Skeletal muscle tissue (tissue), 4 donors: Measurements from ENCODE around the gene TPPP2. TPM values are rescaled to one million over a fixed set of nuclear protein-coding genes. Genes with fewer than 3 reads are reported as not detected.
A peak's percentile ranks its signal among the peaks of the same experiment; 100 is the strongest.

Experiments
- H3K27ac ChIP-seq: one replicate; pipeline ENCODE4 v1.7.0; 2013; ENCODE audit warnings: mild to moderate bottlenecking, low read depth, low read length, inconsistent platforms
- H3K27me3 ChIP-seq, 3 donors: one replicate each; pipeline ENCODE4 v1.7.0; 2013; ENCODE audit warnings: low read length in 3 of 3; ENCODE audit not compliant: control insufficient read depth in 3 of 3, insufficient read depth in 3 of 3
- H3K36me3 ChIP-seq, 3 donors: one replicate each; pipeline ENCODE4 v1.7.0; 2013; ENCODE audit warnings: low read length in 3 of 3; ENCODE audit not compliant: control insufficient read depth in 3 of 3, insufficient read depth in 3 of 3
- H3K4me1 ChIP-seq, 3 donors: one replicate each; pipeline ENCODE4 v1.7.0; 2013; ENCODE audit warnings: low read length in 3 of 3, mild to moderate bottlenecking in 3 of 3; ENCODE audit not compliant: control insufficient read depth in 3 of 3, insufficient read depth in 3 of 3
- H3K4me3 ChIP-seq, 3 donors: one replicate each; pipeline ENCODE4 v1.7.0; 2013; ENCODE audit warnings: low read length in 3 of 3
- H3K9ac ChIP-seq, 3 donors: one replicate each; pipeline ENCODE4 v1.7.0; 2013; ENCODE audit warnings: low read length in 3 of 3, mild to moderate bottlenecking in 3 of 3, moderate library complexity in 2 of 3, low read depth in 1 of 3
- H3K9me3 ChIP-seq, 3 donors: one replicate each; pipeline ENCODE4 v1.7.0; 2013; ENCODE audit warnings: low read length in 3 of 3; ENCODE audit not compliant: control insufficient read depth in 3 of 3
- total RNA-seq: library from RNA; depleted of rRNA; stranded (reverse); fragments of >200 nt; gene quantifications from one replicate; pipeline ENCODE4 v1.2.3, GENCODE V29; 2014
- donor health status: Osteomylitis.

The TPPP2 gene
- total RNA-seq, 1 donor from 2014 or later = not detected

DNA sequence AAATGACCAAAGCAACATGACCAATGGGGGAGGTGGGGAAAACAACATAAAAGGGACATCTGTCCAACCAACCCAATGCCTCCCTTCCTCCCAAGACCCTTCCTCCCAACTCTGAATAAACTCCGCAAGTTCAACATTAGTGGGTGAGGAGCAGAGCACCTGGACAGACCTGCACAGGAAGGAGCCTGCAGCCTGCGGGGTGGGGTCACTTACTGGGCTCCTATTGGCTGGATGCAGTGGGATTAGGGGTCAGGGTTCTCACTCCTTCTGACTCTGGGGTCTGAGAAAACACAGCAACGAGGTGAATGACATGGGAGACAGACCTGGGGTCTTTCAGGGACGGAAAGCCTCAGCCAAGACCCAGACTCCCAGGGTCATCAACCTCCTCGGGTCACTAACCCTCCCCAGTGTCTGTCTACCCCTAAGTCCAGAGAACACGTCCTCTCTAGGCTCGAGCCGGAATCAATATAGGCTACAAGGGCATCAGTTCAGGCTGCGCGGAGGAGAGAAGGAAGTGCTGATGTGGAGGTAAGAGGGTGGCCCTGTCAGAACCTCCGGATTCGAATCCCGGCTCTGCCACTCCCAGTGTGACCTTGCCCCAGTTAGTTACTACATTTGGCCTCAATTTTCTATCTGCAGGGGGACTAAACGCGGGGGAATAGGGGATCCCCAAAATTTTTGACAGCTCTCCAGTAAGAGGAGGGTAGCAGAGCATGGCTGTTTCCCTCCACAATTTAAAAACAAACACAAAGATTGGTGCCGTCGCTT lies 6.0 kb upstream of the TPPP2 start:
- Histone ChIP-seq H3K36me3 (peaks cover 34 to 40% (median 37%) of the 10 kb centered on the region in 3 donors), H3K9me3 (no peaks in the 10 kb centered on the region), H3K27me3 (no peaks in the 10 kb centered on the region), H3K4me1 (peaks cover 59 to 72% (median 64%) of the 10 kb centered on the region in 3 donors), H3K4me3 (peak overlapping the region; percentile 73 to 93 (median 88)), H3K27ac (peak overlapping the region; percentile 98), H3K9ac (peak overlapping the region; percentile 91 to 98 (median 94))

- Histone ChIP-seq H3K9me3 (no peaks in the 10 kb centered on the region), H3K4me1 (peaks cover 57 to 68% (median 58%) of the 10 kb centered on the region in 3 donors), H3K27me3 (no peaks in the 10 kb centered on the region), H3K4me3 (peak within 1 kb of the TSS; percentile 78 to 93 (median 88)), H3K36me3 (peaks cover 27 to 33% (median 30%) of the 10 kb centered on the region in 3 donors), H3K9ac (peak within 1 kb of the TSS; percentile 91 to 98 (median 94)), H3K27ac (peak within 1 kb of the TSS; percentile 98)
These were observed 5.2 kb upstream of the TPPP2 start, which contains the start of gene NDRG2 for GRCh38 chr14:21024585-21025370. NDRG2 (minus strand) TSS chr14:21025061; CDS start chr14:21023315, 1,746 bp downstream.

GRCh38 chr14:21025371-21026273 lies 4.4 kb upstream of the TPPP2 start:
- no peaks in the 10 kb centered on the region for H3K9me3 ChIP-seq
- no peaks in the 10 kb centered on the region for H3K27me3 ChIP-seq
- peak overlapping the region; percentile 79 to 97 (median 90) for H3K9ac ChIP-seq
- peak overlapping the region; percentile 70 to 86 (median 78) for H3K4me3 ChIP-seq
- H3K4me1 ChIP-seq = peaks cover 52 to 64% (median 55%) of the 10 kb centered on the region in 3 donors
- H3K27ac ChIP-seq = peak overlapping the region; percentile 98
- peaks cover 19 to 28% (median 23%) of the 10 kb centered on the region in 3 donors for H3K36me3 ChIP-seq

DNA sequence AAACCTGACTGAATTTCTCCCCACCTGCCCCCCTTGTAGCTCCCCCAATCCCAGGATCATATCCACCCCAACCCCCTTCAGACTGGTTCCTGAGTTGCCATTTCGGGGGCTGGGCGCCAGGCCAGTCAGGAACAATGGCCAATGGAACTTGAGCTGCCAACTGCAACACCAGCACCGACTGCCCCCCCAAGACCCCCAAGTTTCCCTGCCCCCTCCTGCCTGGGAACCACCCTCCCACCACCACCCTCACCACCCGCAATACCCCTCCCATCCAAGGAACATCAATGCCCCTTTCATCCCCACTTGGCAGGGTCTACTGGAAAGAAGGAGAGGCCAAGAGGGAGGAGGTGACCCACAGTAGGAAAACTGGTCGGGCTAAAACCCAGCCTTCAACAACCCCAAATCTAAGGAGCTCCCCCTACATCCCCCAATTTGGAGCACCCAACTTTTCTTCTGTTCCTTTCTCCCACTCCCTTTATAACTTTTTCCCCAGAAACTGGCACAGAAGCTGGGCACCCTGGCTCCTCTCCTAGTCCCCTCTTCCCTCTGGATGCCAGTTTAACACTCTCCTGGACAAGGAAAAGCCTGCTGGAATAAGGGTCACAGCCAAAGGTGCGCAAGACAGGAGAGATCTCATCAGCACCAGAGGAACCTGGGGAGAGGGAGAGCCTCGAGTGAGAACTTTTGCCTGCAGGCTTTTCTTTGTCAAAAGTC lies 3.6 kb upstream of the TPPP2 start:
- Histone ChIP-seq H3K27ac (peak overlapping the region; percentile 98), H3K4me3 (peak overlapping the region; percentile 43 to 63 (median 58)), H3K36me3 (peaks cover 11 to 20% (median 15%) of the 10 kb centered on the region in 3 donors), H3K4me1 (peaks cover 44 to 56% (median 47%) of the 10 kb centered on the region in 3 donors), H3K9me3 (no peaks in the 10 kb centered on the region), H3K27me3 (no peaks in the 10 kb centered on the region), H3K9ac (peak overlapping the region; percentile 62 to 83 (median 81))

DNA sequence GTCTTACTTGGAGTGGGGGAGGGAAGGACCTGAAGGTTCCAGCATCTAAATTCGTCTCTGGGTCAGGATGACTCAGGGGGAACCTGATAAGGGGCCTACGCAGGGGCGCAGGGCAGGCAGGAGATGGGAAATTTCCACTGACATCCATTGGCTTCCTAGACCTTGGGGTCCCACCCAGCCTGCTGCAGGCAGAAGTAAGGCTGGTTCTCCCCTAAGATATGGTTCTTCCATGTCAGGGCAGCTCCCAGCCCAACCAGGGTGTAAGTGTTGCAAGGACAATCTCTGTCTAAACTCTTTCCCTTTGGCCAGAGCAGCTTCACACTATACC lies 3.1 kb upstream of the TPPP2 start:
- peak overlapping the region; percentile 40 to 76 (median 66) for H3K9ac ChIP-seq
- no peak overlapping the region for H3K4me3 ChIP-seq
- H3K9me3 ChIP-seq = no peaks in the 10 kb centered on the region
- peak overlapping the region; percentile 98 for H3K27ac ChIP-seq
- H3K27me3 ChIP-seq = no peaks in the 10 kb centered on the region
- peaks cover 6 to 14% (median 10%) of the 10 kb centered on the region in 3 donors for H3K36me3 ChIP-seq
- H3K4me1 ChIP-seq = peaks cover 39 to 53% (median 46%) of the 10 kb centered on the region in 3 donors

DNA sequence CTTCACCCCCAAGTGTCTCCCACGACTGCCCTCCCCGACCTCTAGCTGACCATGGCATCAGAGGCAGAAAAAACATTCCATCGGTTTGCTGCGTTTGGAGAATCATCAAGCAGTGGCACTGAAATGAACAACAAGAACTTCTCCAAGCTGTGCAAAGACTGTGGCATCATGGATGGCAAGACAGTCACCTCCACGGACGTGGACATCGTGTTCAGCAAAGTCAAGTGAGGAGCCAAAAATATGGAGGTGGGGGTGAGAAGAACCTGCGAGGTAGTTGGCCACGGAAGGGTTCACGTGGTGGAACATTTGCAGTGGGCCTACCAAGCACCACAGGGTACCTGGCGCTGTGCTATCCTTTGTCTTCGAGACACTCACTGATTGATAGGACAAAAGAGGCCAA lies 514 bp downstream of the TPPP2 start:
- Histone ChIP-seq H3K9ac (no peak overlapping the region), H3K27me3 (no peaks in the 10 kb centered on the region), H3K4me1 (peaks cover 25 to 51% (median 48%) of the 10 kb centered on the region in 3 donors), H3K9me3 (no peaks in the 10 kb centered on the region), H3K27ac (no peak overlapping the region), H3K4me3 (no peak overlapping the region), H3K36me3 (no peaks in the 10 kb centered on the region)

GRCh38 chr14:21032326-21033132 lies 2.5 kb downstream of the TPPP2 start:
- no peak overlapping the region for H3K27ac ChIP-seq
- no peaks in the 10 kb centered on the region for H3K9me3 ChIP-seq
- H3K9ac ChIP-seq = peak overlapping the region in 1 of 3 donors; percentile 9
- H3K4me1 ChIP-seq = peaks cover 18 to 41% (median 40%) of the 10 kb centered on the region in 3 donors
- no peaks in the 10 kb centered on the region for H3K27me3 ChIP-seq
- no peak overlapping the region for H3K4me3 ChIP-seq
- H3K36me3 ChIP-seq = no peaks in the 10 kb centered on the region

DNA sequence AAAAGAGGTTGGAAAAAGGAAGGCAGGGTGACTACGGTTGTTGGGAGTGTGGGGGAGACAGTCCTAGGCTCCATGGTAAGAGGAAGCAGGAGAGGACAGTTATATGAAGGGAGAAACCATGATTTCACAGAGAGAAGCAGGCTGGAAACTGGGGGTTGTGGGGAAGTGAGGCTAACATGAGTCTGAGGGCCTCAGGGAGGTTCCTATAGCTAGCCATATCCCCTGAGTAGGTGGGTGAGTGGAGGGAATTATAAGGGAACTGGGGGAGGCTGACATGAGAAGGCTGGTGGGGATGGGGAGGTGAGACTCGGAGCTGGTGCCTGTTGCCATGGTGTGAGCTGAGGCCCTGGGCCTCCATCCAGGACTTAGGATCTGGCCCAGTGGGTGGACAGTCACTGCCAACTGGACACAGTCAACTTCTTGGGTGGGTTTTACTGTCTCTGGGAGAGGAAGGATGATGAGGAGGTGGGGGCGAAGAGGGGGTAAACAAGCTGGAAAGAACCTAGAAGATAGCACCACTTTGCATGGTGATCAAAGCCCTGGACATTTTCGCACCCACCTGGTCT lies 3.2 kb downstream of the TPPP2 start:
- no peaks in the 10 kb centered on the region for H3K27me3 ChIP-seq
- H3K4me3 ChIP-seq = no peak overlapping the region
- peaks cover 25 to 46% (median 42%) of the 10 kb centered on the region in 3 donors for H3K4me1 ChIP-seq
- H3K36me3 ChIP-seq = no peaks in the 10 kb centered on the region
- H3K9ac ChIP-seq = no peak overlapping the region
- H3K9me3 ChIP-seq = no peaks in the 10 kb centered on the region
- H3K27ac ChIP-seq = no peak overlapping the region
